GM21423 (cell line): ENCODE data around the gene CENPM.

Source experiments
- ATAC-seq: cut with Tn5 transposase; IDR thresholded peaks from one replicate; pipeline ENCODE4 v1.9.1; 2021; ENCODE audit warnings: mild to moderate bottlenecking, moderate library complexity; ENCODE audit not compliant: unreplicated experiment

CENPM gene, protein sequence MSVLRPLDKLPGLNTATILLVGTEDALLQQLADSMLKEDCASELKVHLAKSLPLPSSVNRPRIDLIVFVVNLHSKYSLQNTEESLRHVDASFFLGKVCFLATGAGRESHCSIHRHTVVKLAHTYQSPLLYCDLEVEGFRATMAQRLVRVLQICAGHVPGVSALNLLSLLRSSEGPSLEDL

GRCh38 chr22:41946629-41947423 is at the start of gene CENPM:
TSS of gene CENPM (minus strand) at chr22:41947152. CDS start at chr22:41947076, 76 bp downstream.
- peak; percentile 78 for ATAC-seq

DNA sequence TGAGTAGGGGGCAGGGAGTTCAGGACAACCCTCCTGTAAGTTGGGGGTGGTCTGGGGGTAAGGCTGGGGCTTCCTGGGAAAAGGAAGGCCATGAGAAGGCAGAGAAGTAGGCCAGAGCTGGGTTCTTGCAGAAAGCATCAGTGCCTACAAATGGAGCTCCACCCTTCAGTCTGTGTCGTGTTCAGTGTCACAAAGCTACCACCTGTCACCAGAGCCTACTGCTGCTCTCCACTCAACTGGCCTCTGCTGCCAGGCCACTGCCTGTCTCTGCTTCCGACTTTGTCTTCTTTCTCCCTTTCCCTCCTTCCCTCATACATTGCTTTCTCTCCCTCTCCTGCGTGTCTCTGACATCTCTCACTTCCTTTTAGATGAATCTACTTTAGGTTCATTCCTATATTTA is 48.3 kb upstream of the CENPM start:
- ATAC-seq: no peak

GRCh38 chr22:41992496-41992895 is 45.5 kb upstream of the CENPM start:
- ATAC-seq: no peak

- no peak for ATAC-seq
These were observed 44.2 kb upstream of the CENPM start for GRCh38 chr22:41991111-41991510.

DNA sequence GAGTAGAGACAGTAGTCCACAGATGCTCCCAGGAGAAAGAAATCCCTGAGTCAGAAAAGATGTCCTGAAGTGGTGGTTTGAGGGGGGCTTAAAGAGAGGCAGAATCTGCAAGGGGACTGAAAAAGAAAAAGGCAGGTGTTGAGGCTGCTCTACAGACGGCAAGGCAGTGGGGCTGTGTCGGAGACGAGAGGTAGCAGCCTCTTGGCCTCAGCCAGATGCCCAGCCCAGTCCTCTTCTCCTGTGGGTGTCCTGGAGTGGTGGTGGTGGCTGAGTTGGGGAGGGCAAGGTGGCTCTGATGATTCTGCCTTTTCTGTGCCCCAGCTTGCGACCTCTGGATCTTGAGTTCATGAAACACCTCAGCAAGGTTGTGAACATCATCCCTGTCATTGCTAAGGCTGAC is 42.3 kb upstream of the CENPM start:
- no peak for ATAC-seq

- ATAC-seq: no peak
These were observed 40.3 kb upstream of the CENPM start for GRCh38 chr22:41987276-41987675.

GRCh38 chr22:41983513-41984405 is 36.8 kb upstream of the CENPM start:
- no peak for ATAC-seq

- ATAC-seq: no peak
These were observed 35.9 kb upstream of the CENPM start for GRCh38 chr22:41982865-41983264.

DNA sequence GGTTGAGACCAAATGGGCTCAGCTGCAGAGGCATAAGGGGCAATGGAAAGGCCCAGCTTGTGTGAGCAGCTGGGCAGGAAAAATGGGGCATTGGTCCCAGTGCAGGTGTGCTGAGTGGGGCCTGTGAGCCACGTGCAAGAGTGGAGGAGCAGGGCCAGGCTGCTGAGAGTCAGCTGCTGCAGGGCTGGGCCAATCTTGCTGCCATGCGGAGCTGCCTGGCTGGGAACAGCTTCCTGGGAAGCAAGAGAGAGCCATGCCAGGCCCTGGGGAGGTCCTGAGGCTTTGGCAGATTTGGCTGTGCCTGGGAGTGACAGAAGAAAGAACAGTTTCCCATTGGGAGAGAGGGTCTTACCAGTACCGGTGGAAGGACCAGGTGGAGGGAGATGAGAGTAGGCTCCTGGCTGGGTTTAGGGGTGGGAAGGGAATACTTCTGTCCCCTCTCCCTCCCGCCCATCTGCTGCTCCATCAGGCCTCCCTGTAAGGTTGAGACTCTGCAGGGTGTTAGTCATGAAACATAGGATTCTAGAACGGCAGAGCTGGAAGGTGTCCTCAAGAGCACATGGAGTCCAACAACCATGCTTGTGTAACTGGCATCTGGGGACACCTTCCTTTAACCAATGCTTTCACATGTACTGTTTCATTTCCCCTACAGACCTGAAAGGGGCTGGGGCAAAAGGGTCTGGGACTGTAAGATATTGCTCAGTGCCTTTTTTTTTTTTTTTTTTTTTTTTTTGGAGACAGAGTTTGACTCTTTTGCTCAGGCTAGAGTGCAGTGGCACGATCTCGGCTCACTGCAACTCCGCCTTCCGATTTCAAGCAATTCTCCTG is 32.7 kb upstream of the CENPM start:
- ATAC-seq: no peak

DNA sequence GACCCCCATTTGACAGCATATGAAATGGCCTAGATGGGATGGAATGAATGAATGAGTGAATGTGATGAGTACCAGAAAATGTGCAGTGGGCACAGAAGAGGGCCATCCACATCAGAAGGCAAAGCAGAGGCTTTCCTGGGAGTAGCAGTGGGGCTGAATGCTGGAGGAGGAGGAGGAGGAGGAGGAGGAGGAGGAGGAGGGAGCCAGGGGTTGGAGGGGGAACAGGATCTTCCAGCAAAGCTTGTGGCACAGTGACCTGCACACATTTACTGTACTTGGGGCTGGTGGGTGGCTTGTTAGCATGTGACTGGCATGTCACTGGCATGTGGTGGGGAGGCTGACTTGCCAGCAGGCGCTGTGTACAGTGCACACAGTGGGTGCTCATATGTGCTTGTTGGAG is 31.8 kb upstream of the CENPM start:
- no peak for ATAC-seq

DNA sequence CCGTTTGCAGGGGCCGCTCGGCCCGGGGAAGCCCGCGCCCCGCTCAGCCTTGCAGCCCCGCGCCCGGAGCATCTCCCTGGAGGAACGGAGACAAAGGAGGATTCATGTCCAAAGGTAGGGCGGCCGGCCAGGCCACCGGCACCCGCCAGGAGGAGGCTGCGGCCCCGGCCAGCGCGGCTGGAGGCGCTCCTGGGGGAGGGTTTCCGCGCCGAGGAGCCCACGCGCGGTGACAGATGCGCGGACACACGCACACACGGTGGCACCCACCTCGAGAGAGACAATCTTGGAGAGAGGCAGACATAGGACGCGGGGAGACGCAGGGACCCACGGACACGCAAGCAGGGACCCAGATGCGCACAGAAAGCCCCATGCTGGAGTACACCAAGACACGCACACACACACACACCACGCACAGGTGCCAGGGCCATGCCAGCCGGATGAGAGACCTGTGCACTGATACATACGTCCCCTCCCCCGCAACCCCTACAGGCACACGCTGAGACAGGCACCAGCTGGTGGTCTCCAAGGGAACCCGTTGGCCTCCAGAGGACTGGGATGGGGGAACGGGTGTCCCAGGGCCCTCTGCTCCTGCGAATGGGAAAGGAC is 30.1 kb upstream of the CENPM start:
- ATAC-seq: no peak

DNA sequence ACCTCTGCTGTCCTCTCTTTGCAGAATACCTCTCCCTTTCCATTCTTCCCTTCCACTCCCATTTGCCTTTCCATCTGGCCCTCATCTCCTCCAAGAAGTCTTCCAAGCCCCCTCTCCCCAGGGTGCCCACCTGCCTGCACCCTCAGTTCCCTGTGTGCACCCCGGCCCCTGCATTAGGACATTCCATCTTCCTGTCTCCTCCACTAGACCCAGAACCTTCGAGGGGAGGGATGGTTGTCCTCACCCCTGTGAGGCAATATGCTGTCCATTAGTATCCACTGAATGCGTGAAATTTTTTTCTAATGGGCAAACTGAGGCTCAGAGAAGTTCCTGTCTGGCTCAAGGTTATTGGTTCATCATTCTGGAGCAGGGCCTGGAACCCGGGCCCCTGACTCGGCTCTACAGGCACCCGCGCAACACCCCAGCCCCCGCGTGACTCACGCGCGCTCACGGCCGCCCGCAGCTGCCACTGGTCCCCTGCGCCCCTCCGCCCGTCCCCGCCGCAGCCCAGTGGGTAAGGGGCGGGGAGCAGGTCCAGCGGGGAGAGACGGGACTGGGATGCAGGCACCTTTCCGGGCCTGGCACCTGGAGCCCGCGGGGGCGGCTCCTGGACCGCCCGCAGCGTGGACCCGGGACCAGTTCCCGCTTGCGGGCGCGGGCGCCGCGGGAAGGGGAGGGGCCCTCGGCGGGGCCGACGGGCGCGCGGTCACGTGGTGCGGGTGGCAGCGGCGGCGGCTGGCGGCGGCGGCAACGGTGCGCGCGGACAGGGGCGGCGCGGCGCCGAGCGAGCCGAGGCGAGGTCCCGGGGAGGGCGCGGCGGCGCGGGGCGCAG is 29.3 kb upstream of the CENPM start:
- ATAC-seq: no peak

GRCh38 chr22:41975299-41976069 is 28.5 kb upstream of the CENPM start:
- no peak for ATAC-seq

DNA sequence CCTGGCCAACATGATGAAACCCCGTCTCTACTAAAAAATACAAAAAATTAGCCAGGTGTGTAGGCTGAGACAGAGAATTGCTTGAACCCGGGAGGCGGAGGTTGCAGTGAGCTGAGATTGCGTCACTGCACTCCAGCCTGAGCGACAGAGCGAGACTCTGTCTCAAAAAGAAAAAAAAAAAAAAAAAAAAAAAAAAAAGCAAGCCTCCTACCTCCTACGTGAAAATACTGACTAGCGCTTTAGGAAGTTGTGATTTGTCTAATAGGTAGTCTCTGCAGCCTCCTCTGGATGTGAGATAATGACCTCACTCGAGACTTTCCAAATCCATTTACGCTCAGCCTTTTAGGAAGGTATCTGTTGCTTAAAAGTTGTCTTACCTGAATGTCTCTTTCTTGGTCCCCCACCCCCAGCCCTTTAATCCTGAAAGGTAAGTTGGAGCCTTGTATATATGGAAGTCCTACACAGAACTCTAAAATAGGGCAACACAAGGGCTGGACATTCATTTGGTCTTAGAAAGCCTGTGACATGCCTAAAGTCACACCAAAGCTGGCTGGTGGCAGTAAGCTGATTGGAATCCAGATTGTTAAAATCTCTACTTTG is 27.8 kb upstream of the CENPM start:
- no peak for ATAC-seq

DNA sequence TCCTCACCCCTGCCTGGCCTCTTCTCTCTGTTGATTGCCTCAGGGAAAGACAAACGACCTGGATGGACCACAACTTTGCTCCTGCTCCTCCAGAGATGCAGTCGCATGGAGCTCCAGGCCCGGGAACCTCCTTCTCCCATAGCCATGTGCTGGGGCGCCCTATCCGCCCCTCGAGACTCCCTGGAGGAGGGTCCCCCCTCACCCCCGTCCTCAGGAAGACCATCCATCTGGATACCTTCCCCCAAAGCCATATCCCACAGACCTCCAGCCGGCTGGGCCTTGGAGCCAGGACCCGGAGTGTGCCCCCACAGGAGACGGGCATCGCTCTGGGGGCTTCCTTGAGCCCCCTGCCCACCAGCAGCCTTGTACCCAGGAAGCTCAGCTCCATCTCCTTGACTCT is 24.5 kb upstream of the CENPM start:
- no peak for ATAC-seq

- no peak for ATAC-seq
These were observed 23.6 kb upstream of the CENPM start for GRCh38 chr22:41970601-41971000.

GRCh38 chr22:41969110-41969646 is 22.2 kb upstream of the CENPM start, which contains the start of gene SEPTIN3:
TSS of gene SEPTIN3 (plus strand) at chr22:41969443. CDS start at chr22:41971493, 2,050 bp downstream.
- no peak for ATAC-seq

GRCh38 chr22:41968601-41969000 is 21.6 kb upstream of the CENPM start:
- no peak for ATAC-seq
